Measurements from ENCODE around the gene C10orf53.
"Not testable (repeated sequence)": the region's sequence is repeated elsewhere in the genome, so short reads cannot be mapped to it uniquely, and the experiment has no call there.

The C10orf53 gene

GRCh38 chr10:49652421-49653272, 26.8 kb upstream of the C10orf53 start:
- no peak for DNase-seq (ENCODE audit: low spot score)

DNA sequence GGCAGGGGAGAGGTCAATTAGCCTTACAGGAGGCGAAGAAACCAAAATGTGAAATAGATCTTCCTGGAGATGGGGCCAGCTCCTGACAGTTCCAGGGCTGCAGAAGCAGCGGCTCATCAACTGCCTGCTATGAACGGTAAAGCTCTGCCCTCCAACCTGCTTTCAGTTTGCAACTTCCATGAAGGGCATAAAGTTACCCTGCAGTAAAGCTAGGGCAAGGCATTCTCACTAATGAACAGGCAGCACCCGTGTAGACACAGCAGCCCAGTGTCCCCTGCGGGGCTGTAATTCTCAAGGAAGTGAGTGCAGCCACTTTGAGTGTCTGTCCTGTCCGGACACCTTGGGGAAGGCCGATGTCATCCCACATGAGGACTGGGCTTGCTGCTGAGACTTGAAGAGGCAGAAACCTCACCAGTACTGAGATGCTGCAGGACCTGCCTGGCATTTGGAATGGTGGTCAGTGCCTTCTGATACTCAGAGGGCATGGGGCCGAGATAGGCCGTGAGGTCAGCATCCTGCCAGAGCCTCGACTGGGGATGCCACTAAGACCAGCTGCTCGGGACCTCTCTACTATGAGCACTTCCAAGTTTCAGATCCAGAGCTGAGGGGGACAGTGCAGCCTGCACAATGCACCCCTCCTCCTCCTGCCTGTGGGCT, 26.1 kb upstream of the C10orf53 start:
- no peak for DNase-seq (ENCODE audit: low spot score)

DNA sequence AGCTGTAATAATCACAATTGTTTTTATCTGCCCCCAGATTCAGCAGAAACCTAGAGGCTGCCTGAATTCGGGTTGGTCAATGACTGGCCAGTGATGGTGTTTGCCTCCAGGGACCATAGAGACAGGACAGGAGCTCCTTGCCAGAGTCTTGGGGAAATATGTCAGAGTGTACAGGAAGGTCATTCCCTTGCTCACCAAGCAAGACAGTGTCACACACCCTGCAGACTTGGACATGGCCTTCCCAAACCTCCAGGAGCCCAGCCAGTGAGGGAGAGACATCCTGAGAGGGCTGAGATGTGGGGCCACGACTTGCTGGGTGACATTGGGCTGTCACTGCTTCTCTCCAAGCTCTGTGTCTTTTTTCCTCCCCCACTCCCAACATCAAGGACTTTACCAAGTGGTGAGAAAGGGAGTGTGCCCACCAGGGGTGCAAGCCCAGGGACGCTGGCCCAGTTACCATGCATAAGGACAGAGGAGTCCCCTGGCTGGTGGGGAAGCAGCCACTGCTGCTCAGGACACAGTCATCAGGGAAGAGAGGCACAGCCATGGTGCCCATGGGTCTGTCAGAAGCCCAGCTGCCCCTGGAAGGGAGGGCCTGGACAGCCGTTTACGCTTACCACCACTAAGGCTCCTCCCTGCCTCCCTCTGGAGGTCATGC, 25.3 kb upstream of the C10orf53 start:
- no peak for DNase-seq (ENCODE audit: low spot score)

DNA sequence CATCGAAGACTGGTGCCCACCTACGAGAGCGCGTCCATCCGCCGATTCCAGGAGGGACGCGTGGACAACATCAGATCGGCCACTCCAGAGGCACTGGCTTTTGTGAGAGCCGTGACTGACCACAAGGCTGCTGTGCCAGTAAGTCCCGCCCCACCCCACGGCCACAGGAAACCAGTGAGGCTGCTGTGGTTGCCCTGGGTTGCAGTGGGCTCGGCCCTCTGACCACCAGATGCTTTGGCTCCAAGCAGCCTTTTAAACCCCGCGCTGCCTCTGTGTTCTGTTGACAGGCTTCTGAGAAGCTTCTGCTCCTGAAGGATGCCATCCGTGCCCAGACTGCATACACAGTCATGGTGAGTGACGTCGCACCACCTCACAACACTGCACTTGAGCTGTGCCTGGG, 24.4 kb upstream of the C10orf53 start:
- no peak for DNase-seq (ENCODE audit: low spot score)

DNA sequence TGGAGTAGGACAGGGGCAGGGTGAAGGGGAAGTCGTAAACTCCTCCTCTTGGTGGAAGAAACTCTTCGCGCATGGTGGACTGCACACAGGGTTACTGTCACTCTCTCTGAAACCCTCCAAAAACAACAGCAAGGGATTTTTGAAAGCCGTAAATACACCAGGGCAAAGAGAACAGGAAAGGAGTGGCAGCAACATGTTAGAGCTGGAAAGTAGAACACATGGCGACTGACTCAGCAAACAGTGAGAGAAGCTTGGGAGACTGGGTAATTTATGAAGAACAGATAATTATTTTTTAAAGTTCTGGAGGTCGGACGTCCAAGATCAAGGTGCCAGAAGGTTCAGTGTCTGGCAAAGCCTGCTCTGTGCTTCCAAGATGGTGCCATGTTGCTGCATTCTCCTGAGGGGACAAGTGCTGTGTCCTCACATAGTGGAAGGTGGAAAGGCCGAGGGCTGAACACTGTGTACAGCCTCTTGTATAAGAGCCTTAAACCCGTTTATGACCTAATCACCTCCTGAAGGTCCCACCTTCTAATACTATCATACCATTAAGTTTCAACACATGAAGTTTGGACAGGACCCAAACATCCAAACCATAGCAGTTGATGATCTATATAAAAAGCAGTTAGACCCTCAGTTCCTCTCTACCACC, 22.5 kb upstream of the C10orf53 start:
- no peak for DNase-seq (ENCODE audit: low spot score)

DNA sequence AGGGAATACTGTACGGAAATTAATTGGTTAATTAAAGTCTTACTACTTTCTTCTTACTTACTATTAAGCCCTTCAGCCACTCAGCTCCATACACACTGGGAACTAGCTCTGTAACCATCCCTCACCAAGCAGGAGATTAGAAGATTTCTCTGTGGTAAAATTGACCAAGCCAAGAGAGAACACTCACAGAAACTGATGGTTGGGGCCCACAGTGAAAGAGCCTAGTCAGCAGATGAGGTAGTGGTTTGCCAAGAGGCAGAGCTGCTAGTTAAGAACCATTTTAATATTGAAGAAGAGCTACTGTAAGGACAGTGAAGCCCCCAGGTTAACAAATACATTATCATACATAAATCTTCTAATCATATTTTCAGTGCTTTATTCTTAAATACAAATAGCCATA, 21.8 kb upstream of the C10orf53 start:
- DNase-seq (ENCODE audit: low spot score): no peak

DNA sequence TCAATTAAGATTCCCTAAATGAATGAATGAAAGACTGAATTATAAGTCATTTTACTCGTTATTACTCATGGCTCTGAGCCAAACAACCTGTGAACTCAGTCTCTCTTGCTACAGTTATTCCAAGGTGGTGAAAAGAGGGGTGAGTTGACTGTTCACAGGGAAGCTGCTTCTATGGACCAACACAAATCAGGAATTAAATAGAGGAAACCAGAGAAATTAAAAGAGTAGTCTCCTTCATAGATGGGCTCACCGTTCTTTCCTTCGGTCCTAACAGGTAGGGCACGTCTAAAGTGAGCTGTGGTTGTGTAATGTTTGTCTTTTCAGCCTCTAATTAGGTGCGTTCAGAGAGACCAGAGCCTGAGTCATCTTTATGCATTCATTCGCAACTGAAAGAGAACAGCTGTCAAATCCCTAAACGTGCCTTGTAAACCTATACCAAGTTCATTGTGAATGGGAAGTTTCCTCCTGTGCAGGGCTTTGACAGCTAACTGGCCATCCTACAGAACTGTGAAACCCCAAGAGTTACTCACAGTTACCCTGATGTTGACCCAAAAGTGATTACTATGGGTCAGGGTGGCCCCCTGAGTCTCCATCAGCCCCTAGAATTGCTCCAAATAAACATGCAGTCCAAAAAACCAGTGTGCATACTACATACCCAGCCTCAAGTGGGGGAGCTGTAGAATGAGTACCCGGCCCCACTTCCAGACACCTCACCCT, 18.2 kb upstream of the C10orf53 start:
- no peak for DNase-seq (ENCODE audit: low spot score)

GRCh38 chr10:49662169-49662830, 17.2 kb upstream of the C10orf53 start:
- DNase-seq (ENCODE audit: low spot score): no peak

DNA sequence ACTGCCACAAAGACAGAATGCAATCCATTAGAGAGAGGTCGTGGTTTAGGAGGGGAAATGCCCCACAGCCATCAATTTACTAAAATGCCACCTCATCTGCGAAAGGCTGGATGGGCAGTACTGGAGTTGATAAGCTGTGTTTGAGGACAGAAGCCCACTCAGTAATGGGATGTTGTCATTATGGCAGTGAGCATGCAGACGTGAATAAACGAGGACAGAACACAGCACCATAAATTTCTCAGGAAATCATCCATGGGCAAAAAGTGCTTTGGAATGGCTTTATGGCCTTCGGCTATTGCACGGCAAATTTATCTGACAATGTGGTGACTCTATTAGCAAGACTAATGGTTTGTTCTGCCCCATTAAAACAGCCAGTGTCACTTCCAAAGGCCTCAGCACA, 15.9 kb upstream of the C10orf53 start:
- DNase-seq (ENCODE audit: low spot score): no peak

DNA sequence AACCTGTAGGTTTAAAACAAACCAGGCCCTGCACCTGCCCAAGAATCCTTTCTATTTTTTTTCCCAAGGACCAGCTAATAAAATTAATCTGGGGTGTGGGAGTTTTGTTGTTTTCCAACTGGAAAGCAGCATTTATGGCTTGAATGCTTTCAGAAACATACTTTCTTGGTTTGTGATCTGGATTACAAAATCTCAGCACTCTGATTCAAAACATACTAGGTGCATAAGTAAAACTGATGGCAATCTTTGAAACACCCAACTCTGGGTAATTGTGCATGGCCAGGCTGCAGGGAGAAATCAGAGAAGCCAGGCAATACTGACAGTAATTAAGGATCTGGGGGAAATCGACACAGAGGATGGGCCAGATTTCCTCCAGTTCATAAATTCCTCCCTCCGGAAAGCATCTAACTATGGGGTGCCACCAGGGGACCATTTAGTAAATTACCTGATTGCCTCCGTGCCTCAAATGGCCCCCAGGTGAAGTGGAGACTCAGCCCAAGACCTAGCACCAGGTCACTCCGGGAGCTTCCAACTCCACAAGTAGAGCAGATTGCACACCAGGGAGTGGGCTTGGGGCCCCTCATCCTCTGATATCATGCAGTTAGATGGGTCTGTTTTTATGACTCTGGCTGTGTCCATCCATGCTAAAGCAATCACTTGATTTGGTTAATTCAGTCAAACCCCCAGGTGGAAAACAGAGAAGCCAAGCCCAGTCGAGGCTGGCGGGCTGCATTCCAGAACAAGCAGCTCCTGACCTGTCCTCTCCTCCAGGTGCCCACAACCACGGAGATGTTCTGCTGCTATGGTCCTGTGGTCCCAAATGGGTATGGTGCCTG, 15.2 kb upstream of the C10orf53 start:
- DNase-seq (ENCODE audit: low spot score): no peak

GRCh38 chr10:49664842-49665355, 14.6 kb upstream of the C10orf53 start:
- DNase-seq (ENCODE audit: low spot score): no peak

GRCh38 chr10:49666054-49666615, 13.3 kb upstream of the C10orf53 start:
- DNase-seq (ENCODE audit: low spot score): no peak

GRCh38 chr10:49666685-49667084, 12.8 kb upstream of the C10orf53 start:
- no peak for DNase-seq (ENCODE audit: low spot score)

GRCh38 chr10:49667991-49668390, 11.5 kb upstream of the C10orf53 start:
- no peak for DNase-seq (ENCODE audit: low spot score)

GRCh38 chr10:49668684-49669083, 10.8 kb upstream of the C10orf53 start:
- DNase-seq (ENCODE audit: low spot score): no peak

DNA sequence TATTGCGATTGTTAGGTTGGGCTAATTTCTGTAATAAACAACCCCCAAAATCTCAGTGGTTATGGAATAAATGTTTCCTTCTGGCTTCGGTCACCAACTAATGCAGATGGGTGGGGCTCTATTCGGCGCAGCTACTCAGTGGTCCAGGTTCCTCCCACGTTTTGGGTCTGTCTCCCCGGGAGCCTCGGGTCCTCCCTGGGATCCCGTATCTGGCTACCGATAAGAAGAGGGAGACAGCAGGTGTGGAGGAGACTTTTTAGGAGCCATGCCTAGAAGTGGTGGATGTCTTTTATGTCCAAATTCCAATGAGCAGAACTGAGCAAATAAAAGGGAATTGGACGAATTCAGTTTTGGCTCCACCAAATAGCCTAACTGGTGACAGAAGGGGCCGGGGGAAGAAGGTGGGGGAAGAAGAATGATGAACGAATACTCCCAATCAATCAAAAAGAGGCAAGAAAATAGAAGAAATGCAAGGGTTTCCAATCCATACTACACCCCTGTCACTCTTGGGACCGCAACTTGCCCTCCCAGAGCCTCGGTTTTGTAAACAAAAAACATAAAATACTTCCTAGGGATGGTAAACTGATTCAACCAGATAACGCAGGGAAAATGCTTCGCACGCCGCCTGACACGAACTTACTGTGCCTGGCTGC, 498 bp upstream of the C10orf53 start:
- no peak for DNase-seq (ENCODE audit: low spot score)

DNA sequence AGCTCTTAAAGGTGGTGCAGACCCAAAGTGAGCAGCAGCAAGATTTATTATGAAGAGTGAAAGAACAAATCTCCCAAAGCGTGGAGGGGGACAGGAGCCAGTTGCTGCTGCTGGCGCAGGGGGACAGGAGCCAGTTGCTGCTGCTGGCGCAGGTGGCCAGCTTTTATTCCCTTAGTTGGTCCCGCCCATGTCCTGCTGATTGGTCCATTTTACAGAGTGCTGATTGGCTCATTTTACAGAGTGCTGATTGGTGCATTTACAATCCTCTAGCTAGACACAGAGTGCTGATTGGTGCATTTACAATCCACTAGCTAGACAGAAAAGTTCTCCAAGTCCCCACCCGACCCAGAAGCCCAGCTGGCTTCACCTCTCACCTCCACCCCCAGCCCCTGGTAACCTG, 3.0 kb downstream of the C10orf53 start:
- DNase-seq (ENCODE audit: low spot score): not testable (repeated sequence)

DNA sequence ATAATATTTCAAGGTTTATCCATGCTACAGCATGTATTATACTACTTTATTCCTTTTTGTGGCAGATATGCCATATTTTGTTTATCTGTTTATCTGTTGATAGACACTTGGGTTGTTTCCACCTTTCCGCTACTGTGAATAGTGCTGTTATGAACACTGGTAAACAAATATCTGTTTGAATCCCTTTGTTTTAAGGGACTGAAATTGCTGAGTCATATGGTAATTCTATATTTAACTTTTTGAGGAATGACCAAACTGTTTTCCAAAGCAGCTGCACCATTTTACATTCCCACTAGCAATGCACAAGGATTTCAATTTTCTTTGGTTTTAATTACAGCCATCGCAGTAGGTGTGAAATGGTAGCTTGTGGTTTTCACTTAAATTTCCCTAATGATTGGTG, 3.4 kb downstream of the C10orf53 start:
- no peak for DNase-seq (ENCODE audit: low spot score)

DNA sequence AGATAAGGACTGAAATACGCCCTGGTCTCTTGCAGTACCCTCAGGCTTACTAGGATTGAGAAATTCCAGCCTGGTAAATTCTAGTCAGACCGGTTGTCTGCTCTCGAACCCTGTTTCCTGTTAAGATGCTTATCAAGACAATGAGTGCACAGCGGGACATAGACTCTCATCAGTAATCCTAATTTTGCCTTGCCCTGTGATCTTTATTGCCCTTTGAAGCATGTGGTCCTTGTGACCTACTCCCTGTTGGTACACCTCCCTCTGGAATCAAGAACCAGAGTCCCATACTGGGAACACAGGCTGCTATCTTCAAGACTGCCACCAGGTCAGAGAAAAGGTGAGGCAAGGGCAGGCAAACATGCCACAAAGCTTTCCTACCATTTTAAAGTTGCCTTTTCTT, 7.2 kb downstream of the C10orf53 start:
- no peak for DNase-seq (ENCODE audit: low spot score)

All from AG08396 (cell line).